Measurements from ENCODE around the gene L3MBTL4.

GRCh38 chr18:5966514-5966913 is 448.2 kb downstream of the L3MBTL4 start:
- TF ChIP-seq EZH2 (IDR thresholded peaks at IDR 0.05; ENCODE audit: borderline replicate concordance, low read depth, low read length, poor library complexity, severe bottlenecking): no peak
- no peak for TF ChIP-seq CTCF (conservative IDR thresholded peaks at IDR 0.05; ENCODE audit: low read depth, low read length)
